Mesenchymal stem cell (in vitro differentiated cells and primary cell): ENCODE results near the gene CHTF8.
A peak's percentile ranks its signal among the peaks of the same experiment; 100 is the strongest.

Source experiments
- DNase-seq: peaks from one replicate; pipeline ENCODE4 v3.0.0-alpha.2; 2013
- H2AFZ ChIP-seq: one replicate; pipeline ENCODE4 v1.6.1; 2013; ENCODE audit warnings: low read depth, mild to moderate bottlenecking, control low read depth, inconsistent platforms, low read length, moderate library complexity
- H2AK5ac ChIP-seq: 2 replicates; pipeline ENCODE4 v1.6.1; 2013; ENCODE audit warnings: low read length, moderate library complexity, mild to moderate bottlenecking, inconsistent platforms; ENCODE audit not compliant: severe bottlenecking
- H2BK120ac ChIP-seq: one replicate; pipeline ENCODE4 v1.6.1; 2013; ENCODE audit warnings: low read depth, mild to moderate bottlenecking, inconsistent platforms, low read length, moderate library complexity
- H2BK12ac ChIP-seq, 2 experiments: one replicate each; pipeline ENCODE4 v1.6.1; 2013; ENCODE audit warnings: inconsistent platforms in 2 of 2, low read length in 2 of 2, mild to moderate bottlenecking in 2 of 2, moderate library complexity in 2 of 2, control low read depth in 1 of 2
- H2BK15ac ChIP-seq: one replicate; pipeline ENCODE4 v1.6.1; 2013; ENCODE audit warnings: mild to moderate bottlenecking, low read depth, inconsistent platforms; ENCODE audit not compliant: poor library complexity, severe bottlenecking
- H2BK5ac ChIP-seq: 2 replicates; pipeline ENCODE4 v1.6.1; 2013; ENCODE audit warnings: low read depth, mild to moderate bottlenecking, low read length, control low read depth, inconsistent platforms; ENCODE audit not compliant: poor library complexity, severe bottlenecking
- H3K14ac ChIP-seq, 2 experiments: one replicate each; pipeline ENCODE4 v1.6.1; 2013; ENCODE audit warnings: inconsistent platforms in 2 of 2, low read length in 2 of 2, control low read depth in 1 of 2, mild to moderate bottlenecking in 1 of 2, moderate library complexity in 1 of 2
- H3K18ac ChIP-seq, 2 experiments: one replicate each; pipeline ENCODE4 v1.6.1; 2013; ENCODE audit warnings: inconsistent platforms in 2 of 2, low read length in 2 of 2, control low read depth in 1 of 2, low read depth in 1 of 2, mild to moderate bottlenecking in 1 of 2
- H3K23ac ChIP-seq, 2 experiments: one replicate each; pipeline ENCODE4 v1.6.1; 2013; ENCODE audit warnings: inconsistent platforms in 2 of 2, low read length in 2 of 2, mild to moderate bottlenecking in 2 of 2, moderate library complexity in 2 of 2, control low read depth in 1 of 2
- H3K27ac ChIP-seq: 2 replicates; pipeline ENCODE4 v1.5.1; 2013; ENCODE audit warnings: mild to moderate bottlenecking, moderate library complexity, low read length, control low read depth, inconsistent platforms; ENCODE audit not compliant: poor library complexity, severe bottlenecking
- H3K27me3 ChIP-seq, 2 experiments: 2 replicates each; pipeline versions ENCODE4 v1.6.1 to v1.7.0; 2013; ENCODE audit warnings: low read length in 2 of 2, mild to moderate bottlenecking in 2 of 2, moderate library complexity in 2 of 2, control low read depth in 1 of 2, inconsistent platforms in 1 of 2; ENCODE audit not compliant: control insufficient read depth in 1 of 2, insufficient read depth in 1 of 2
- H3K36me3 ChIP-seq, 2 experiments: 2 replicates each; pipeline versions ENCODE4 v1.6.1 to v1.7.0; 2013; ENCODE audit warnings: low read length in 2 of 2, control low read depth in 1 of 2, inconsistent platforms in 1 of 2, low read depth in 1 of 2, mild to moderate bottlenecking in 1 of 2; ENCODE audit not compliant: insufficient read depth in 2 of 2, control insufficient read depth in 1 of 2
- H3K4ac ChIP-seq, 2 experiments: one replicate each; pipeline ENCODE4 v1.6.1; 2013; ENCODE audit warnings: inconsistent platforms in 2 of 2, low read length in 2 of 2, mild to moderate bottlenecking in 2 of 2, moderate library complexity in 2 of 2, control low read depth in 1 of 2, low read depth in 1 of 2
- H3K4me1 ChIP-seq: 2 replicates; pipeline ENCODE4 v1.6.1; 2013; ENCODE audit warnings: low read depth, low read length, control low read depth; ENCODE audit not compliant: control insufficient read depth, insufficient read depth
- H3K4me2 ChIP-seq: 2 replicates; pipeline ENCODE4 v1.6.1; 2013; ENCODE audit warnings: low read length, mild to moderate bottlenecking, inconsistent platforms; ENCODE audit not compliant: poor library complexity, severe bottlenecking
- H3K4me3 ChIP-seq, 2 experiments: 2 replicates each; pipeline versions ENCODE4 v1.5.1 to v1.7.0; 2013; ENCODE audit warnings: low read length in 2 of 2, mild to moderate bottlenecking in 2 of 2, control low read depth in 1 of 2, low read depth in 1 of 2; ENCODE audit not compliant: insufficient read depth in 1 of 2
- H3K79me1 ChIP-seq: replicated peaks from 2 replicates; pipeline ENCODE4 v1.6.1; 2013; ENCODE audit warnings: mild to moderate bottlenecking, control low read depth, low read length, inconsistent platforms; ENCODE audit not compliant: poor library complexity, severe bottlenecking
- H3K9ac ChIP-seq: 2 replicates; pipeline ENCODE4 v1.7.0; 2013; ENCODE audit warnings: mild to moderate bottlenecking, low read length, moderate library complexity
- H3K9me3 ChIP-seq: 2 replicates; pipeline ENCODE4 v1.7.0; 2013; ENCODE audit warnings: mild to moderate bottlenecking, low read length; ENCODE audit not compliant: control insufficient read depth
- H4K8ac ChIP-seq: one replicate; pipeline ENCODE4 v1.6.1; 2013; ENCODE audit warnings: inconsistent platforms, mild to moderate bottlenecking, low read length, moderate library complexity
- H4K91ac ChIP-seq: one replicate; pipeline ENCODE4 v1.6.1; 2013; ENCODE audit warnings: mild to moderate bottlenecking, low read length, inconsistent platforms
- WGBS: methylation state at CpG from one replicate; pipeline ENCODE4 v1.1.7; 2013; ENCODE audit warnings: mixed read lengths; 5-methylcytosine and 5-hydroxymethylcytosine counted together

Gene CHTF8

GRCh38 chr16:69105501-69106361 lies 26.7 kb downstream of the CHTF8 start, which contains the start of gene HAS3:
Gene HAS3, plus strand, starts transcription at chr16:69105653. Its CDS starts 3,743 bp downstream, at chr16:69109396.
- H2AFZ ChIP-seq, result peak within 1 kb of the TSS; percentile 33
- no peak within 1 kb of the TSS for H2BK120ac ChIP-seq
- no peak within 1 kb of the TSS for H2BK15ac ChIP-seq
- no peak within 1 kb of the TSS for H2AK5ac ChIP-seq
- H3K79me1 ChIP-seq, result peaks cover 22% of the 10 kb centered on the region
- peak within 1 kb of the TSS in 1 of 2 experiments; percentile 67 for H3K23ac ChIP-seq
- peak within 1 kb of the TSS in 1 of 2 experiments; percentile 50 for H2BK12ac ChIP-seq
- peak within 1 kb of the TSS; percentile 97 for H3K4me2 ChIP-seq
- peak within 1 kb of the TSS; percentile 24 for H2BK5ac ChIP-seq
- no peak within 1 kb of the TSS for H3K18ac ChIP-seq
- no peak within 1 kb of the TSS for H3K4ac ChIP-seq
- peaks cover 39% of the 10 kb centered on the region for H3K4me1 ChIP-seq
- peak; percentile 46 for DNase-seq
- under 1% methylated on average over 29 of the region's 80 CpGs for WGBS
- H3K27me3 ChIP-seq, result peaks cover 0 to 15% of the 10 kb centered on the region in 2 experiments
- no peak within 1 kb of the TSS for H4K91ac ChIP-seq
- peaks cover 18 to 19% of the 10 kb centered on the region in 2 experiments for H3K36me3 ChIP-seq
- peak within 1 kb of the TSS; percentile 49 for H3K27ac ChIP-seq
- peak within 1 kb of the TSS; percentile 62 for H3K9ac ChIP-seq
- no peaks in the 10 kb centered on the region for H3K9me3 ChIP-seq
- no peak within 1 kb of the TSS for H3K14ac ChIP-seq
- peak within 1 kb of the TSS; percentile 61 to 79 for H3K4me3 ChIP-seq
- no peak within 1 kb of the TSS for H4K8ac ChIP-seq

GRCh38 chr16:69100071-69100691 lies 32.2 kb downstream of the CHTF8 start:
- H3K4ac ChIP-seq, result no peak overlapping the region
- no peak overlapping the region for H3K4me3 ChIP-seq
- H2BK120ac ChIP-seq, result no peak overlapping the region
- H3K79me1 ChIP-seq, result no peaks in the 10 kb centered on the region
- no peak overlapping the region for H2BK5ac ChIP-seq
- H3K9ac ChIP-seq, result no peak overlapping the region
- 78% methylated on average over 11 of the region's 11 CpGs for WGBS
- no peak overlapping the region for H3K18ac ChIP-seq
- no peak overlapping the region for H4K8ac ChIP-seq
- H2BK15ac ChIP-seq, result no peak overlapping the region
- peak overlapping the region; percentile 40 for H2AK5ac ChIP-seq
- no peaks in the 10 kb centered on the region for H3K27me3 ChIP-seq
- H3K36me3 ChIP-seq, result no peaks in the 10 kb centered on the region
- peaks cover 19% of the 10 kb centered on the region for H3K4me1 ChIP-seq
- H3K4me2 ChIP-seq, result no peak overlapping the region
- peak overlapping the region; percentile 19 for H3K27ac ChIP-seq
- no peaks in the 10 kb centered on the region for H3K9me3 ChIP-seq
- H4K91ac ChIP-seq, result no peak overlapping the region
- H2AFZ ChIP-seq, result no peak overlapping the region
- no peak overlapping the region for H3K23ac ChIP-seq
- no peak overlapping the region for H2BK12ac ChIP-seq
- DNase-seq, result no peak
- no peak overlapping the region for H3K14ac ChIP-seq

GRCh38 chr16:69095193-69095592 lies 37.2 kb downstream of the CHTF8 start:
- Histone ChIP-seq H2BK120ac (no peak overlapping the region), H2AK5ac (no peak overlapping the region), H3K27me3 (no peaks in the 10 kb centered on the region), H2AFZ (no peak overlapping the region), H2BK15ac (no peak overlapping the region), H2BK12ac (no peak overlapping the region), H4K91ac (no peak overlapping the region), H3K36me3 (peaks cover 0 to under 1% of the 10 kb centered on the region in 2 experiments), H3K79me1 (no peaks in the 10 kb centered on the region), H3K4me2 (no peak overlapping the region), H3K4ac (no peak overlapping the region), H3K27ac (no peak overlapping the region), H3K14ac (no peak overlapping the region), H3K4me1 (peaks cover 4% of the 10 kb centered on the region), H3K18ac (no peak overlapping the region), H3K9me3 (no peaks in the 10 kb centered on the region), H2BK5ac (no peak overlapping the region), H3K9ac (no peak overlapping the region), H4K8ac (no peak overlapping the region), H3K23ac (no peak overlapping the region), H3K4me3 (no peak overlapping the region)
- 96% methylated on average over 6 of the region's 6 CpGs for WGBS
- DNase-seq, result no peak

GRCh38 chr16:69094501-69094900 lies 37.9 kb downstream of the CHTF8 start:
- Histone ChIP-seq H3K9ac (no peak overlapping the region), H3K27ac (no peak overlapping the region), H3K18ac (no peak overlapping the region), H3K79me1 (no peaks in the 10 kb centered on the region), H3K4me1 (peaks cover 3% of the 10 kb centered on the region), H2AFZ (no peak overlapping the region), H2BK15ac (no peak overlapping the region), H2BK12ac (no peak overlapping the region), H2AK5ac (no peak overlapping the region), H3K4me3 (no peak overlapping the region), H2BK120ac (no peak overlapping the region), H3K23ac (no peak overlapping the region), H3K27me3 (no peaks in the 10 kb centered on the region), H2BK5ac (no peak overlapping the region), H4K91ac (no peak overlapping the region), H3K9me3 (no peaks in the 10 kb centered on the region), H3K4me2 (no peak overlapping the region), H3K14ac (no peak overlapping the region), H4K8ac (no peak overlapping the region), H3K4ac (no peak overlapping the region), H3K36me3 (peaks cover 0 to 3% of the 10 kb centered on the region in 2 experiments)
- no peak for DNase-seq
- WGBS, result 82% methylated on average over 5 of the region's 5 CpGs
